CD4-positive, alpha-beta T cell treated with Interleukin-21 for 1 hour (primary cell): Measurements from ENCODE around the gene SLC51A.
"Not testable (repeated sequence)": the region's sequence is repeated elsewhere in the genome, so short reads cannot be mapped to it uniquely, and the experiment has no call there.

ENCODE experiments used
- DNase-seq: peaks from one replicate; pipeline ENCODE4 v3.0.0-alpha.2; 2020

SLC51A gene

GRCh38 chr3:196244166-196244565 is 27.8 kb downstream of the SLC51A start:
- not testable (repeated sequence) for DNase-seq

- no peak for DNase-seq
Measured at GRCh38 chr3:196246612-196247308, 30.4 kb downstream of the SLC51A start.

GRCh38 chr3:196251918-196252317 is 35.6 kb downstream of the SLC51A start:
- DNase-seq = no peak

- DNase-seq = no peak
Measured at GRCh38 chr3:196254376-196255283, 38.3 kb downstream of the SLC51A start.

- no peak for DNase-seq
Measured at GRCh38 chr3:196255776-196256175, 39.4 kb downstream of the SLC51A start.

GRCh38 chr3:196260784-196261183 is 44.5 kb downstream of the SLC51A start:
- DNase-seq = no peak

GRCh38 chr3:196263819-196264218 is 47.5 kb downstream of the SLC51A start:
- no peak for DNase-seq

- DNase-seq = no peak
Measured at GRCh38 chr3:196268284-196269163, 52.2 kb downstream of the SLC51A start.

GRCh38 chr3:196270499-196270898 is 54.2 kb downstream of the SLC51A start:
- no peak for DNase-seq

- DNase-seq = no peak
Measured at GRCh38 chr3:196272826-196273225, 56.5 kb downstream of the SLC51A start.

GRCh38 chr3:196273655-196274054 is 57.3 kb downstream of the SLC51A start:
- DNase-seq = no peak

- DNase-seq = peak; percentile 86
Measured at GRCh38 chr3:196274585-196274984, 58.3 kb downstream of the SLC51A start.

- no peak for DNase-seq
Measured at GRCh38 chr3:196275126-196275525, 58.8 kb downstream of the SLC51A start.

GRCh38 chr3:196280689-196281440 is 64.5 kb downstream of the SLC51A start:
- no peak for DNase-seq

- no peak for DNase-seq
Measured at GRCh38 chr3:196281962-196282361, 65.6 kb downstream of the SLC51A start.
